Endothelial cell of umbilical vein (primary cell): ENCODE results near the gene IFNA10. TPM values are rescaled to one million over a fixed set of nuclear protein-coding genes. Genes with fewer than 3 reads are reported as not detected.
A peak's percentile ranks its signal among the peaks of the same experiment; 100 is the strongest.
"Not testable (repeated sequence)": the region's sequence is repeated elsewhere in the genome, so short reads cannot be mapped to it uniquely, and the experiment has no call there.

ENCODE experiments used
- BruUV-seq: library from RNA; stranded (reverse); fragments of 400-500 nt; replicated peaks from 2 replicates; lab custom pipeline; 2021; lab: Mats Ljungman, UMichigan
- CTCF ChIA-PET: fragments of 300-600, 350-600 bp; sonication (Branson Sonifier 250); formaldehyde crosslinking; loops from one replicate; lab custom pipeline; 2021; ENCODE audit warnings: antibody characterized with exemption, inconsistent platforms; lab: Charles Lee
- POLR2A ChIA-PET: fragments of 300-600, 350-600 bp; sonication (Branson Sonifier 250); formaldehyde crosslinking; loops from one replicate; lab custom pipeline; 2021; ENCODE audit warnings: antibody characterized with exemption, inconsistent platforms; lab: Charles Lee
- DNase-seq: peaks from one replicate; pipeline ENCODE4 v3.0.0-alpha.2; 2011; ENCODE audit warnings: low read depth, low spot score
- FAIRE-seq: peaks from 2 replicates; lab custom pipeline; 2011; peaks lifted over from hg19 to GRCh38; lab: Jason Lieb, UNC
- H2AFZ ChIP-seq: 2 replicates; pipeline ENCODE4 v1.6.0; 2012; ENCODE audit warnings: low read depth, low read length, control low read depth, inconsistent platforms
- H3K27ac ChIP-seq: 2 replicates; pipeline ENCODE4 v1.5.1; 2011; ENCODE audit warnings: low read depth, mild to moderate bottlenecking, control low read depth, low read length, moderate library complexity; ENCODE audit not compliant: insufficient read depth
- H3K27me3 ChIP-seq, 2 experiments: 2 replicates each; pipeline versions ENCODE4 v1.6.0 to v1.6.1; 2011; ENCODE audit warnings: low read length in 2 of 2, mixed read lengths in 1 of 2; ENCODE audit not compliant: control insufficient read depth in 2 of 2, insufficient read depth in 2 of 2
- H3K36me3 ChIP-seq, 2 experiments: 2 replicates in 1 of 2; 3 replicates in 1 of 2; pipeline ENCODE4 v1.5.1; 2011; ENCODE audit warnings: low read length in 2 of 2, mild to moderate bottlenecking in 1 of 2, moderate library complexity in 1 of 2; ENCODE audit not compliant: control insufficient read depth in 2 of 2, insufficient read depth in 2 of 2; ENCODE audit errors: extremely low read depth in 1 of 2
- H3K4me1 ChIP-seq: 3 replicates; pipeline ENCODE4 v1.5.1; 2011; ENCODE audit warnings: mild to moderate bottlenecking, low read length; ENCODE audit not compliant: control insufficient read depth, insufficient read depth; ENCODE audit errors: extremely low read depth
- H3K4me2 ChIP-seq: 2 replicates; pipeline ENCODE4 v1.6.1; 2011; ENCODE audit warnings: low read length, control low read depth, mixed read lengths; ENCODE audit not compliant: insufficient read depth
- H3K4me3 ChIP-seq, 3 experiments: fragments of 200-600 bp in 1 of 3; sonication (generic), shearing (Covaris generic) in 1 of 3; replicated peaks in 1 of 3; 2 replicates each; pipeline ENCODE4 v1.5.1; 2011 to 2016; ENCODE audit warnings: control low read depth in 3 of 3, low read length in 3 of 3, mild to moderate bottlenecking in 2 of 3, inconsistent platforms in 1 of 3, low read depth in 1 of 3, moderate library complexity in 1 of 3; ENCODE audit not compliant: insufficient read depth in 1 of 3
- H3K79me2 ChIP-seq: 2 replicates; pipeline ENCODE4 v1.6.0; 2012; ENCODE audit warnings: low read length, inconsistent platforms; ENCODE audit not compliant: control insufficient read depth, insufficient read depth
- H3K9ac ChIP-seq: replicated peaks from 2 replicates; pipeline ENCODE3; 2011; ENCODE audit warnings: low read length, control low read depth; ENCODE audit not compliant: insufficient read depth; ENCODE audit errors: extremely low read depth
- H3K9me1 ChIP-seq: replicated peaks from 3 replicates; pipeline ENCODE4 v1.6.0; 2011; ENCODE audit warnings: mild to moderate bottlenecking, low read length; ENCODE audit not compliant: control insufficient read depth, insufficient read depth; ENCODE audit errors: extremely low read depth
- H3K9me3 ChIP-seq: replicated peaks from 2 replicates; pipeline ENCODE4 v1.5.1; 2012; ENCODE audit warnings: low read length, inconsistent platforms; ENCODE audit not compliant: control insufficient read depth, insufficient read depth
- H4K20me1 ChIP-seq: replicated peaks from 2 replicates; pipeline ENCODE3; 2011; ENCODE audit warnings: mild to moderate bottlenecking, low read length; ENCODE audit not compliant: control insufficient read depth, insufficient read depth; ENCODE audit errors: extremely low read depth
- EZH2 ChIP-seq: IDR thresholded peaks from 2 replicates; pipeline ENCODE4 v1.6.1; 2012; ENCODE audit warnings: borderline replicate concordance, low read depth, mild to moderate bottlenecking, moderate library complexity, low read length, inconsistent platforms; ENCODE audit not compliant: severe bottlenecking
- FOS ChIP-seq: IDR thresholded peaks from 2 replicates; pipeline ENCODE4 v1.6.1; 2011; ENCODE audit warnings: mild to moderate bottlenecking, low read length, moderate library complexity, borderline replicate concordance; ENCODE audit not compliant: insufficient read depth
- GATA2 ChIP-seq: IDR thresholded peaks from 2 replicates; pipeline ENCODE4 v1.7.0; 2011; ENCODE audit warnings: low read depth, mild to moderate bottlenecking, moderate library complexity, mixed read lengths, low read length; ENCODE audit not compliant: insufficient read length, insufficient read depth
- JUN ChIP-seq: IDR thresholded peaks from 2 replicates; pipeline ENCODE4 v1.6.1; 2011; ENCODE audit warnings: borderline replicate concordance, low read depth; ENCODE audit not compliant: insufficient read length, insufficient read depth
- MYC ChIP-seq: IDR thresholded peaks from one replicate; pipeline ENCODE4 v1.6.1; 2011; ENCODE audit warnings: mild to moderate bottlenecking, low read depth, low read length
- POLR2A ChIP-seq: IDR thresholded peaks from 2 replicates; pipeline ENCODE4 v1.6.1; 2012; ENCODE audit warnings: low read depth, mild to moderate bottlenecking, control low read depth, low read length
- POLR2AphosphoS5 ChIP-seq: IDR thresholded peaks from 2 replicates; pipeline ENCODE4 v1.6.1; 2012; ENCODE audit warnings: low read depth, mild to moderate bottlenecking, control low read depth, low read length, moderate library complexity; ENCODE audit not compliant: insufficient read depth
- dilution Hi-C: fragments of 300-500 bp; cut with MboI; formaldehyde crosslinking; loops from one replicate; pipeline ENCODE4 v1.15.0; 2019; ENCODE audit warnings: low sequenced_read_pairs; ENCODE audit not compliant: extremely low pct_ligation_motif_present
- intact Hi-C: fragments of 100-400 bp; cut with micrococcal nuclease; formaldehyde crosslinking; loops from one replicate; pipeline ENCODE4 v1.10.0; 2022
- polyA plus RNA-seq, 4 experiments: library from polyadenylated mRNA; depleted of rRNA in 3 of 4; stranded (reverse) in 3 of 4; unstranded in 1 of 4; fragments of >200 nt; gene quantifications; 2 replicates each; pipeline versions ENCODE4 v1.2.1 to v1.2.3, GENCODE V29; 2011 to 2012; ENCODE audit warnings: missing spikeins in 1 of 4
- total RNA-seq: library from RNA; stranded (reverse); gene quantifications from 2 replicates; pipeline ENCODE4 v1.2.3, GENCODE V29; 2021
- TF ChIP-seq, protein P1 (sequence below), 2 donors: IDR thresholded peaks; 1 replicate in 1 of 2; 2 replicates in 1 of 2; pipeline ENCODE4 v1.5.1; 2011; ENCODE audit warnings: low read length in 2 of 2, mild to moderate bottlenecking in 2 of 2, moderate library complexity in 2 of 2, control low read depth in 1 of 2, inconsistent platforms in 1 of 2, low read depth in 1 of 2; ENCODE audit not compliant: insufficient read depth in 1 of 2; ENCODE audit errors: extremely low read depth in 1 of 2
- TF ChIP-seq, protein P2 (sequence below): IDR thresholded peaks from 2 replicates; pipeline ENCODE4 v1.6.1; 2011; ENCODE audit not compliant: insufficient read depth, insufficient read length

The IFNA10 gene
- total and polyA plus RNA-seq, 2 donors (not counting 3 experiments of a cell fraction or from before 2014, with no cell fraction given) = not detected

DNA sequence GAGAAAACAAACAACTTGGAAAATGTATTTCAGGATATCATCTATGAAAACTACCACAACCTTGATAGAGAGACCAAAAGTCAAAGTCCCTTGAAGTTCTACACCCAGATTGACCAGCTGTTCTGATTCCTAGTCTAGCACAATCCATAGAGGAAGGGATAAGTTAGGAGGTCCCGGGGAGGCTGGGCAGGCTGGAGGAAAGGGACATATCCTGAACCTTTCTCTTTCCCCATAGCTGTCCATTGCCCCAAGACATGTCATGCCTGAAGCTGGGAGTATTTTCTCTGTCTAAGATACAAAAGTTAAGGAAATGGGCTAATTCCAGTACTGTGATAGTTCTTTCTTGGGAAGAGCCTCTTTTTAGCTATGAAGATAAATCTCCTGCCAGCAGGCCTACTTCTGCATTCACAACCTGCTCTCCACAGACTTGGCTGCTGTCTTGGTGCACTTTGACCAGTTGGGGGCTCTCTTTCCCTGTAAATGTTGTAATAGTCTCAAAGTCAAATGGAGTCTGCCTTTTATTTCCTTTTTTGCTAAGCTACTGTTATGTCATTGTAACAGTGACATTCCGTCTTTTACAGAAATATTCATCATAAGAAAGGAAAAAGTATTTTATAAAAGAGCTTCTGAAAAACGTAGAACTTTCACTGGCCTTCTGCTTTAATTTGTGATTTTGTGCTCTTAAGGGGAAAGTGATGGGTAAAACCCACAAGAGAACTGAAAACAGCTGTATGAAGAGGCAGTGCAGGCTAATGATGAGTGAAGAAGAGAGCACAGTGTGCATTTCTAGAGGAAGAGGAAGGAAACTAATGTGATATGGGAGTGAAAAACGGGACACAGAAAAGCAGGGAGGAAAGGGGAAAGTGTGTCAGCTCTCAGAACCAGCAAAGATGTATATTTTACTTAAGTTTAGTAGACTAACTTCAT is 23.9 kb downstream of the IFNA10 start:
- H2AFZ ChIP-seq, H3K27me3 ChIP-seq, H4K20me1 ChIP-seq, H3K36me3 ChIP-seq, H3K9me3 ChIP-seq, H3K79me2 ChIP-seq, intact Hi-C loops, H3K4me3 ChIP-seq, H3K27ac ChIP-seq, H3K9me1 ChIP-seq, H3K9ac ChIP-seq, BruUV-seq, dilution Hi-C loops, H3K4me1 ChIP-seq, POLR2A ChIA-PET, H3K4me2 ChIP-seq: not testable (repeated sequence)
- DNase-seq = peak; percentile 4
- CTCF ChIA-PET = interaction anchor here (0.6 to 2.1 kb wide), 17 partner anchors 9 to 623 kb away, joined by 3 to 15 read pairs (median 4); no protein-coding TSS in a partner anchor
- TF ChIP-seq, protein P1, sequence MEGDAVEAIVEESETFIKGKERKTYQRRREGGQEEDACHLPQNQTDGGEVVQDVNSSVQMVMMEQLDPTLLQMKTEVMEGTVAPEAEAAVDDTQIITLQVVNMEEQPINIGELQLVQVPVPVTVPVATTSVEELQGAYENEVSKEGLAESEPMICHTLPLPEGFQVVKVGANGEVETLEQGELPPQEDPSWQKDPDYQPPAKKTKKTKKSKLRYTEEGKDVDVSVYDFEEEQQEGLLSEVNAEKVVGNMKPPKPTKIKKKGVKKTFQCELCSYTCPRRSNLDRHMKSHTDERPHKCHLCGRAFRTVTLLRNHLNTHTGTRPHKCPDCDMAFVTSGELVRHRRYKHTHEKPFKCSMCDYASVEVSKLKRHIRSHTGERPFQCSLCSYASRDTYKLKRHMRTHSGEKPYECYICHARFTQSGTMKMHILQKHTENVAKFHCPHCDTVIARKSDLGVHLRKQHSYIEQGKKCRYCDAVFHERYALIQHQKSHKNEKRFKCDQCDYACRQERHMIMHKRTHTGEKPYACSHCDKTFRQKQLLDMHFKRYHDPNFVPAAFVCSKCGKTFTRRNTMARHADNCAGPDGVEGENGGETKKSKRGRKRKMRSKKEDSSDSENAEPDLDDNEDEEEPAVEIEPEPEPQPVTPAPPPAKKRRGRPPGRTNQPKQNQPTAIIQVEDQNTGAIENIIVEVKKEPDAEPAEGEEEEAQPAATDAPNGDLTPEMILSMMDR (IDR thresholded peaks at IDR 0.05; ENCODE audit: extremely low read depth in 1 of 2, insufficient read depth in 1 of 2, low read depth in 1 of 2, low read length in 2 of 2) = peak; percentile 29 to 41
- peak; percentile 64 for FAIRE-seq

DNA sequence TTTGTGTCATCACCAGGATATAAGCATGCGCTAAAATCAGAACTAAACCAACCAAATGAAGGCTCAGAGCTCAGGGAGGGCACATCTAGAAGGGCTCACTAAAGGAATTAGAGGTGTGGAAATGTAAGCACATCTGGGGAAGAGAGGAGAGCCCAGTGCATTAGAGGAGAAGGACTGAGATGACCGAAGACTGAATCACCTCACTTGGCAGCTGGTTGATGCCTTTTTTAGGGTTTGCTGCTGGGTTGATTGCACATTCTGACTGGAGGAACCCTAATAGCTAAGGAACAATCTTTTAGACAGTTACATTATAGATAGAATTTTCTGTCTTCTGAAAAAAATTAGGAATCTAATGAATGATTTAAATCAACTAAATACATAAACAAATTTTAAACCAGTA is 32.3 kb downstream of the IFNA10 start:
- Histone ChIP-seq H3K36me3 (no peaks in the 10 kb centered on the region), H3K27me3 (peaks cover 13 to 37% of the 10 kb centered on the region in 2 experiments), H3K9me3 (no peaks in the 10 kb centered on the region), H3K79me2 (no peaks in the 10 kb centered on the region), H3K27ac (no peak overlapping the region), H3K9ac (no peak overlapping the region), H3K9me1 (no peaks in the 10 kb centered on the region), H3K4me3 (no peak overlapping the region), H2AFZ (no peak overlapping the region), H4K20me1 (no peaks in the 10 kb centered on the region), H3K4me1 (no peaks in the 10 kb centered on the region), H3K4me2 (no peak overlapping the region)
- TF ChIP-seq, protein P1 (IDR thresholded peaks at IDR 0.05; ENCODE audit: extremely low read depth in 1 of 2, insufficient read depth in 1 of 2, low read depth in 1 of 2, low read length in 2 of 2) = no peak
- no peak for TF ChIP-seq MYC
- TF ChIP-seq GATA2 = no peak
- no peak for TF ChIP-seq POLR2A
- no peak for TF ChIP-seq EZH2
- TF ChIP-seq, protein P2, sequence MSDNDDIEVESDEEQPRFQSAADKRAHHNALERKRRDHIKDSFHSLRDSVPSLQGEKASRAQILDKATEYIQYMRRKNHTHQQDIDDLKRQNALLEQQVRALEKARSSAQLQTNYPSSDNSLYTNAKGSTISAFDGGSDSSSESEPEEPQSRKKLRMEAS = no peak
- no peak for TF ChIP-seq JUN
- TF ChIP-seq POLR2AphosphoS5 = no peak
- TF ChIP-seq FOS = no peak
- BruUV-seq = no TSS peak
- FAIRE-seq (no peak), DNase-seq (no peak)
- CTCF ChIA-PET = interaction anchor here (1.7 kb wide), 1 partner anchor 8 kb away, joined by 10 read pairs; no protein-coding TSS in a partner anchor
- POLR2A ChIA-PET = no interaction called here
- dilution Hi-C loops (no loop called here), intact Hi-C loops (no loop called here)
